ENCODE data around the gene CD53. TPM values are rescaled to one million over a fixed set of nuclear protein-coding genes. Genes with fewer than 3 reads are reported as not detected.
"Not testable (repeated sequence)": the region's sequence is repeated elsewhere in the genome, so short reads cannot be mapped to it uniquely, and the experiment has no call there.

Gene CD53
- total RNA-seq, 4 donors from 2014 or later, result 6.2 to 11.1 (median 9.3) TPM

- TF ChIP-seq POLR2AphosphoS5 (IDR thresholded peaks at IDR 0.05) (no peak), CTCF (IDR thresholded peaks at IDR 0.05) (no peak), POLR2A (IDR thresholded peaks at IDR 0.05) (no peak), EP300 (IDR thresholded peaks at IDR 0.05) (no peak)
- 78% methylated on average over 2 of the region's 2 CpGs for WGBS
- Histone ChIP-seq H3K9me3 (no peaks in the 10 kb centered on the region), H3K27ac (no peak overlapping the region), H3K36me3 (no peaks in the 10 kb centered on the region), H3K27me3 (no peaks in the 10 kb centered on the region), H3K4me1 (no peaks in the 10 kb centered on the region), H3K4me3 (no peak overlapping the region)
- no peak for DNase-seq (ENCODE audit: low spot score in 2 of 2)
Measured at GRCh38 chr1:110928904-110929303, 56.0 kb downstream of the CD53 start.

GRCh38 chr1:110931097-110931496, 58.1 kb downstream of the CD53 start:
- DNase-seq (ENCODE audit: low spot score in 2 of 2); H3K9me3 ChIP-seq; H3K36me3 ChIP-seq; H3K4me1 ChIP-seq; H3K4me3 ChIP-seq; H3K27me3 ChIP-seq; H3K27ac ChIP-seq: not testable (repeated sequence)
- 97% methylated on average over 3 of the region's 3 CpGs for WGBS

- 73% methylated on average over 1 of the region's 1 CpG for WGBS
Measured at GRCh38 chr1:110936567-110936966, 63.6 kb downstream of the CD53 start.

GRCh38 chr1:110944806-110945205, 71.9 kb downstream of the CD53 start:
- WGBS, result 63% methylated on average over 3 of the region's 3 CpGs
- H3K36me3 ChIP-seq, result peaks cover 24% of the 10 kb centered on the region
- no peaks in the 10 kb centered on the region for H3K9me3 ChIP-seq
- TF ChIP-seq POLR2A (IDR thresholded peaks at IDR 0.05), result no peak
- no peak for TF ChIP-seq POLR2AphosphoS5 (IDR thresholded peaks at IDR 0.05)
- TF ChIP-seq CTCF (IDR thresholded peaks at IDR 0.05), result no peak
- no peak for TF ChIP-seq EP300 (IDR thresholded peaks at IDR 0.05)
- H3K27ac ChIP-seq, result no peak overlapping the region
- no peak for DNase-seq (ENCODE audit: low spot score in 2 of 2)
- no peaks in the 10 kb centered on the region for H3K27me3 ChIP-seq
- H3K4me3 ChIP-seq, result no peak overlapping the region
- H3K4me1 ChIP-seq, result no peaks in the 10 kb centered on the region

More at GRCh38 chr1:110936567-110936966, 63.6 kb downstream of the CD53 start:
- Histone ChIP-seq H3K9me3 (peaks cover 7% of the 10 kb centered on the region), H3K27ac (no peak overlapping the region), H3K36me3 (no peaks in the 10 kb centered on the region), H3K4me1 (no peaks in the 10 kb centered on the region), H3K27me3 (no peaks in the 10 kb centered on the region), H3K4me3 (no peak overlapping the region)
- TF ChIP-seq POLR2A (IDR thresholded peaks at IDR 0.05), result no peak
- TF ChIP-seq POLR2AphosphoS5 (IDR thresholded peaks at IDR 0.05), result no peak
- TF ChIP-seq EP300 (IDR thresholded peaks at IDR 0.05), result no peak
- no peak for TF ChIP-seq CTCF (IDR thresholded peaks at IDR 0.05)
- DNase-seq (ENCODE audit: low spot score in 2 of 2), result no peak

GRCh38 chr1:110945626-110946025, 72.7 kb downstream of the CD53 start:
- Histone ChIP-seq H3K27me3 (no peaks in the 10 kb centered on the region), H3K9me3 (no peaks in the 10 kb centered on the region), H3K4me1 (no peaks in the 10 kb centered on the region), H3K36me3 (peaks cover 25% of the 10 kb centered on the region), H3K27ac (no peak overlapping the region), H3K4me3 (no peak overlapping the region)
- no peak for DNase-seq (ENCODE audit: low spot score in 2 of 2)
- WGBS, result 100% methylated on average over 2 of the region's 2 CpGs
- TF ChIP-seq POLR2AphosphoS5 (IDR thresholded peaks at IDR 0.05) (no peak), EP300 (IDR thresholded peaks at IDR 0.05) (no peak), CTCF (IDR thresholded peaks at IDR 0.05) (no peak), POLR2A (IDR thresholded peaks at IDR 0.05) (no peak)

All from suprapubic skin (tissue), 4 donors.